ENCODE measurements around the gene PTPRD.

Gene PTPRD

DNA sequence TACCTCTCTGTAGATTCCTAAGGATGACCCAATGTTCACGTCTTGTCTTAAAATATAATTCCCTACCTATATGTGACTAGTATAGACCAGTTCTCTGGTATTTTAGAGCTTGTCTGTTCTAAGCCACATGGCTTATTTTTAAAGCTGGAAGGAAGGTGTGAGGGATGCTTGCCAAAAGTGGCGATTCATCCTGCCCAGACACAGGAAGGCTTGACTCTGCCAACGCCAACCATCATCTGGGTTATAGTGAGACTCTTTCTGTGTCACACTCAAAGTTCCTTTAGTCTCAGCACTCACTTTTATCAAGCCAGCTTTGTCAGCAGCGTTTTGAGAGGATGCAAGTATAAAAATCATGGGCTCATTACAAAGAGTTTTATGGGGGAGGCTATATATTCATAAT, 500.0 kb downstream of the PTPRD start:
- no peaks in the 10 kb centered on the region for H3K36me3 ChIP-seq (ENCODE audit: control insufficient read depth, low read length)
- H3K4me1 ChIP-seq (ENCODE audit: control insufficient read depth, low read length), result no peaks in the 10 kb centered on the region
- no peaks in the 10 kb centered on the region for H3K79me2 ChIP-seq (ENCODE audit: control insufficient read depth, low read length)
- no peaks in the 10 kb centered on the region for H4K20me1 ChIP-seq (ENCODE audit: control insufficient read depth, insufficient read depth, low read depth, low read length)
- H3K27ac ChIP-seq (ENCODE audit: low read depth, low read length), result no peak overlapping the region
- no peaks in the 10 kb centered on the region for H3F3A ChIP-seq (ENCODE audit: control insufficient read depth, insufficient read depth)
- H3K4me3 ChIP-seq (ENCODE audit: low read length), result no peak overlapping the region
- no peak overlapping the region for H3K4me2 ChIP-seq (ENCODE audit: low read length)
- no peak for TF ChIP-seq EZH2phosphoT487 (IDR thresholded peaks at IDR 0.05; ENCODE audit: borderline replicate concordance, low read length)
- TF ChIP-seq, protein P1, sequence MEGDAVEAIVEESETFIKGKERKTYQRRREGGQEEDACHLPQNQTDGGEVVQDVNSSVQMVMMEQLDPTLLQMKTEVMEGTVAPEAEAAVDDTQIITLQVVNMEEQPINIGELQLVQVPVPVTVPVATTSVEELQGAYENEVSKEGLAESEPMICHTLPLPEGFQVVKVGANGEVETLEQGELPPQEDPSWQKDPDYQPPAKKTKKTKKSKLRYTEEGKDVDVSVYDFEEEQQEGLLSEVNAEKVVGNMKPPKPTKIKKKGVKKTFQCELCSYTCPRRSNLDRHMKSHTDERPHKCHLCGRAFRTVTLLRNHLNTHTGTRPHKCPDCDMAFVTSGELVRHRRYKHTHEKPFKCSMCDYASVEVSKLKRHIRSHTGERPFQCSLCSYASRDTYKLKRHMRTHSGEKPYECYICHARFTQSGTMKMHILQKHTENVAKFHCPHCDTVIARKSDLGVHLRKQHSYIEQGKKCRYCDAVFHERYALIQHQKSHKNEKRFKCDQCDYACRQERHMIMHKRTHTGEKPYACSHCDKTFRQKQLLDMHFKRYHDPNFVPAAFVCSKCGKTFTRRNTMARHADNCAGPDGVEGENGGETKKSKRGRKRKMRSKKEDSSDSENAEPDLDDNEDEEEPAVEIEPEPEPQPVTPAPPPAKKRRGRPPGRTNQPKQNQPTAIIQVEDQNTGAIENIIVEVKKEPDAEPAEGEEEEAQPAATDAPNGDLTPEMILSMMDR (IDR thresholded peaks at IDR 0.05; ENCODE audit: low read depth, low read length, poor library complexity, severe bottlenecking), result no peak
- no peaks in the 10 kb centered on the region for H3K9me2 ChIP-seq (replicated peaks; ENCODE audit: control insufficient read depth, low read length)
- H3K9me3 ChIP-seq (ENCODE audit: control insufficient read depth, insufficient read depth, low read length), result no peaks in the 10 kb centered on the region
- no peaks in the 10 kb centered on the region for H3K27me3 ChIP-seq (ENCODE audit: control insufficient read depth, low read length)

DNA sequence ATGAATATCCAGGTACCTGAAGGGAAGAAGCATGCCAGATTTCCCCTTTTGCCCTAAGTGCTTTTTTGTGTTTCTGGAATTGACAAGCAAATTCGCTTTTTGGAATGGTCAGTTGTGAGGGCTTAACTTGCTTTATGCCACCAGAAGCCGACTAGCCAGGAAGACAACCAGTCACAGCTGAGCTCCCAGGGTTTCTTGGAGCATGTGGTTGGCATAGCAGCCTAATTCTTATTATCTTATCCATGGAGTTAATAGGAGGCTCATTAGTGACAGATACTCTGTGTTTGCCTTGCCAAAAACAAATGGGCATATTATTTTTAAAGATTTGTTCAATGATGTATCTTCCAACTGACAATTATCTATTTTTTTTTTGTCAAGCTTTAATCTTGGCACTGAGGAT, 500.7 kb downstream of the PTPRD start:
- Histone ChIP-seq H3K4me2 (ENCODE audit: low read length) (no peak overlapping the region), H3F3A (ENCODE audit: control insufficient read depth, insufficient read depth) (no peaks in the 10 kb centered on the region), H3K27ac (ENCODE audit: low read depth, low read length) (no peak overlapping the region), H3K4me3 (ENCODE audit: low read length) (no peak overlapping the region), H4K20me1 (ENCODE audit: control insufficient read depth, insufficient read depth, low read depth, low read length) (no peaks in the 10 kb centered on the region), H3K36me3 (ENCODE audit: control insufficient read depth, low read length) (no peaks in the 10 kb centered on the region), H3K9me2 (replicated peaks; ENCODE audit: control insufficient read depth, low read length) (no peaks in the 10 kb centered on the region), H3K4me1 (ENCODE audit: control insufficient read depth, low read length) (no peaks in the 10 kb centered on the region), H3K27me3 (ENCODE audit: control insufficient read depth, low read length) (no peaks in the 10 kb centered on the region), H3K9me3 (ENCODE audit: control insufficient read depth, insufficient read depth, low read length) (no peaks in the 10 kb centered on the region), H3K79me2 (ENCODE audit: control insufficient read depth, low read length) (no peaks in the 10 kb centered on the region)
- TF ChIP-seq EZH2phosphoT487 (IDR thresholded peaks at IDR 0.05; ENCODE audit: borderline replicate concordance, low read length), result no peak
- TF ChIP-seq, protein P1 (IDR thresholded peaks at IDR 0.05; ENCODE audit: low read depth, low read length, poor library complexity, severe bottlenecking), result no peak

DNA sequence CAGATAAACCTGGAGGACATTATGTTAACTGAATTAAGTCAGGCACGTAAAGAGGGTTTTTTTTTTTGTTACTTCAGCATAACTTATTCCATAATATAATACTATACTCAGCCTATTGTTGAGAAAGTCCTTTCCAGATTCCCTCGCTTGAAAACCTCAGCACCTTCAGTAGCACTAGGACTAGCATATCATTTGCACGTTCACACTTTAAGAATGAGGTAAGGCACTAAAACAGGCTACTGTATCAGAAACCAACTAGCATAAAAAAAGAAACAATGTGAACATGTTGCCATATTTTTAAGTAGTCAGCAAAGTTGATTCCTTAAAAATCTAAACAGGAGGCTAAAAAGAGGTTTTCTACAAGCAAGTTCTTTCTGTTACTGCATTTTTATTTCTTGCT, 504.0 kb downstream of the PTPRD start:
- Histone ChIP-seq H3K79me2 (ENCODE audit: control insufficient read depth, low read length) (no peaks in the 10 kb centered on the region), H3K27me3 (ENCODE audit: control insufficient read depth, low read length) (no peaks in the 10 kb centered on the region), H3K27ac (ENCODE audit: low read depth, low read length) (no peak overlapping the region), H3K4me2 (ENCODE audit: low read length) (no peak overlapping the region), H3F3A (ENCODE audit: control insufficient read depth, insufficient read depth) (no peaks in the 10 kb centered on the region), H3K36me3 (ENCODE audit: control insufficient read depth, low read length) (no peaks in the 10 kb centered on the region), H3K9me2 (replicated peaks; ENCODE audit: control insufficient read depth, low read length) (no peaks in the 10 kb centered on the region), H3K4me1 (ENCODE audit: control insufficient read depth, low read length) (no peaks in the 10 kb centered on the region), H3K4me3 (ENCODE audit: low read length) (no peak overlapping the region), H4K20me1 (ENCODE audit: control insufficient read depth, insufficient read depth, low read depth, low read length) (no peaks in the 10 kb centered on the region), H3K9me3 (ENCODE audit: control insufficient read depth, insufficient read depth, low read length) (no peaks in the 10 kb centered on the region)
- TF ChIP-seq, protein P1 (IDR thresholded peaks at IDR 0.05; ENCODE audit: low read depth, low read length, poor library complexity, severe bottlenecking), result no peak
- TF ChIP-seq EZH2phosphoT487 (IDR thresholded peaks at IDR 0.05; ENCODE audit: borderline replicate concordance, low read length), result no peak

DNA sequence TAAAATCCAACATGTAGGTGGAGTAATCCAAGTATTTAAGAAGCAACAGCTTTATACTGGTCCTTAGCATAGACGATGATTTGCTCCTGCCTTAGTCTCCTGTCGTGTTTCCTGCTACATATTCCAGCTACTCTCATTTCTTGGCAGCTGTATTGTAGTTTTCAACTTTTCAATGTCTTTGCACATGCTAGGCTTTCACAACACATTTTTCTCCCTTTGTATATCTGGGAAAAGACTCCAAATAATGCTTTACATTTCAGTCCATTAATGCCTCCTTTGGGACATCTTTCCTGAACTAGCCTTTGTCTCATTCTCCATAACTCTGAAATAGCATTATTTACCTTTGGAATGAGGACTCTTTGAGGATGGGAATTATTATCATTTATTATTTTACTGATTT, 508.0 kb downstream of the PTPRD start:
- H4K20me1 ChIP-seq (ENCODE audit: control insufficient read depth, insufficient read depth, low read depth, low read length), result no peaks in the 10 kb centered on the region
- no peaks in the 10 kb centered on the region for H3K36me3 ChIP-seq (ENCODE audit: control insufficient read depth, low read length)
- no peaks in the 10 kb centered on the region for H3K4me1 ChIP-seq (ENCODE audit: control insufficient read depth, low read length)
- H3K79me2 ChIP-seq (ENCODE audit: control insufficient read depth, low read length), result no peaks in the 10 kb centered on the region
- H3K4me2 ChIP-seq (ENCODE audit: low read length), result no peak overlapping the region
- H3K27ac ChIP-seq (ENCODE audit: low read depth, low read length), result no peak overlapping the region
- no peaks in the 10 kb centered on the region for H3K9me2 ChIP-seq (replicated peaks; ENCODE audit: control insufficient read depth, low read length)
- H3K4me3 ChIP-seq (ENCODE audit: low read length), result no peak overlapping the region
- H3F3A ChIP-seq (ENCODE audit: control insufficient read depth, insufficient read depth), result no peaks in the 10 kb centered on the region
- TF ChIP-seq EZH2phosphoT487 (IDR thresholded peaks at IDR 0.05; ENCODE audit: borderline replicate concordance, low read length), result no peak
- TF ChIP-seq, protein P1 (IDR thresholded peaks at IDR 0.05; ENCODE audit: low read depth, low read length, poor library complexity, severe bottlenecking), result no peak
- no peaks in the 10 kb centered on the region for H3K27me3 ChIP-seq (ENCODE audit: control insufficient read depth, low read length)
- no peaks in the 10 kb centered on the region for H3K9me3 ChIP-seq (ENCODE audit: control insufficient read depth, insufficient read depth, low read length)

All from DOHH2 (cell line).